K562 (cell line): ENCODE results near the gene APOBEC3A. TPM values are rescaled to one million over a fixed set of nuclear protein-coding genes. Genes with fewer than 3 reads are reported as not detected.

Experiments
- ARHGAP35 ChIP-seq: fragments of 450-650 bp; IDR thresholded peaks from 2 replicates; pipeline ENCODE4 v1.6.1; 2018; ENCODE audit not compliant: partially characterized antibody
- DACH1 ChIP-seq: fragments of 450-650 bp; IDR thresholded peaks from 2 replicates; pipeline ENCODE4 v1.6.1; 2018; ENCODE audit not compliant: partially characterized antibody
- FOXJ2 ChIP-seq: fragments of 200-800 bp; sonication (Bioruptor generic); IDR thresholded peaks from 2 replicates; pipeline ENCODE4 v1.6.1; 2016; ENCODE audit warnings: missing genetic modification characterization, missing compliant biosample characterization
- FOXK2 ChIP-seq, 2 experiments: fragments of 450-650 bp; IDR thresholded peaks in 1 of 2; conservative IDR thresholded peaks in 1 of 2; 2 replicates each; pipeline ENCODE4 v1.6.1; 2016; ENCODE audit warnings: low read depth in 2 of 2, mild to moderate bottlenecking in 1 of 2
- FOXO4 ChIP-seq: fragments of 450-650 bp; formaldehyde crosslinking; IDR thresholded peaks from 2 replicates; pipeline ENCODE4 v1.4.0; 2020; ENCODE audit warnings: mild to moderate bottlenecking, moderate library complexity
- NELFE ChIP-seq: IDR thresholded peaks from 2 replicates; pipeline ENCODE4 v1.6.1; 2011; ENCODE audit warnings: mild to moderate bottlenecking; ENCODE audit not compliant: insufficient read depth, insufficient read length
- NR4A1 ChIP-seq, 2 experiments: fragments of 250-450 bp in 1 of 2; fragments of 450-650 bp in 1 of 2; sonication (Bioruptor Pico) in 1 of 2; IDR thresholded peaks; 2 replicates each; pipeline versions ENCODE4 v1.4.0 to v1.6.1; 2016 to 2020; ENCODE audit warnings: mild to moderate bottlenecking in 2 of 2, missing compliant biosample characterization in 1 of 2, missing genetic modification characterization in 1 of 2, moderate library complexity in 1 of 2
- POU5F1 ChIP-seq: fragments of 150-350 bp; IDR thresholded peaks from 2 replicates; pipeline ENCODE4 v1.6.1; 2014; ENCODE audit warnings: borderline replicate concordance, low read length, low read depth, mild to moderate bottlenecking; ENCODE audit not compliant: partially characterized antibody
- TAL1 ChIP-seq: fragments of 450-650 bp; IDR thresholded peaks from 2 replicates; pipeline ENCODE4 v1.6.1; 2016; ENCODE audit warnings: mild to moderate bottlenecking
- TEAD4 ChIP-seq, 2 experiments: sonication (generic) in 1 of 2; formaldehyde crosslinking in 1 of 2; IDR thresholded peaks; 2 replicates each; pipeline versions ENCODE4 v1.6.1 to v1.8.0; 2012 to 2022; ENCODE audit warnings: borderline replicate concordance in 1 of 2, inconsistent platforms in 1 of 2, low read length in 1 of 2, mild to moderate bottlenecking in 1 of 2, missing genetic modification reagents in 1 of 2
- ZBTB43 ChIP-seq: sonication (generic); formaldehyde crosslinking; IDR thresholded peaks from 2 replicates; pipeline ENCODE4 v1.8.0; 2023; ENCODE audit warnings: mild to moderate bottlenecking, missing genetic modification reagents
- ZBTB7A ChIP-seq: IDR thresholded peaks from 2 replicates; pipeline ENCODE4 v1.6.1; 2011; ENCODE audit warnings: low read depth, mild to moderate bottlenecking, low read length, moderate library complexity, borderline replicate concordance; ENCODE audit not compliant: control insufficient read depth
- ZFP1 ChIP-seq: fragments of 450-650 bp; formaldehyde crosslinking; IDR thresholded peaks from 2 replicates; pipeline ENCODE4 v1.4.0; 2020; ENCODE audit warnings: mild to moderate bottlenecking, mixed read lengths
- ZNF518B ChIP-seq: fragments of 250-450 bp; sonication (Bioruptor Pico); IDR thresholded peaks from 2 replicates; pipeline ENCODE4 v1.5.0; 2021; ENCODE audit warnings: mild to moderate bottlenecking, moderate library complexity
- polyA plus RNA-seq, 8 experiments: library from polyadenylated mRNA; depleted of rRNA in 4 of 8; stranded (reverse) in 5 of 8; unstranded in 3 of 8; fragments of >200 nt; fragmentation: Nextera tagmentation in 2 of 8; fragmentation: Illumina TruSeq in 1 of 8; extraction: Ambion mirVana in 2 of 8; extraction: Trizol in 1 of 8; gene quantifications; 2 replicates each; pipeline versions ENCODE4 v1.2.1 to v1.2.3, GENCODE V29; 2011 to 2014; ENCODE audit warnings: inconsistent platforms in 1 of 8, missing spikeins in 1 of 8
- total RNA-seq, 7 experiments: library from RNA; depleted of rRNA in 6 of 7; stranded (reverse); fragments of >200 nt in 6 of 7; fragmentation: Illumina TruSeq in 2 of 7; extraction: Trizol in 2 of 7; gene quantifications; 2 replicates each; pipeline versions ENCODE4 v1.2.1 to v1.2.3, GENCODE V29; 2011 to 2021; ENCODE audit warnings: low replicate concordance in 1 of 7
- TF ChIP-seq, protein P1 (sequence below): IDR thresholded peaks from 2 replicates; pipeline ENCODE4 v1.6.1; 2011; ENCODE audit warnings: borderline replicate concordance, low read depth, mild to moderate bottlenecking, moderate library complexity, low read length; ENCODE audit not compliant: insufficient read depth, poor library complexity, severe bottlenecking
- TF ChIP-seq, protein P2 (sequence below), 3 experiments: IDR thresholded peaks in 2 of 3; conservative IDR thresholded peaks in 1 of 3; 2 replicates each; pipeline ENCODE4 v1.5.1; 2011 to 2012; ENCODE audit warnings: low read length in 3 of 3, mild to moderate bottlenecking in 3 of 3, control low read depth in 2 of 3, improper control_type of control experiment in 1 of 3, inconsistent platforms in 1 of 3, low read depth in 1 of 3, mixed read lengths in 1 of 3, moderate library complexity in 1 of 3; ENCODE audit not compliant: insufficient read depth in 2 of 3

APOBEC3A gene
- total and polyA plus RNA-seq, 9 of the 15 experiments (the other 6 are each of a cell fraction or from before 2014, with no cell fraction given), result 0.04 TPM; not detected in 8

DNA sequence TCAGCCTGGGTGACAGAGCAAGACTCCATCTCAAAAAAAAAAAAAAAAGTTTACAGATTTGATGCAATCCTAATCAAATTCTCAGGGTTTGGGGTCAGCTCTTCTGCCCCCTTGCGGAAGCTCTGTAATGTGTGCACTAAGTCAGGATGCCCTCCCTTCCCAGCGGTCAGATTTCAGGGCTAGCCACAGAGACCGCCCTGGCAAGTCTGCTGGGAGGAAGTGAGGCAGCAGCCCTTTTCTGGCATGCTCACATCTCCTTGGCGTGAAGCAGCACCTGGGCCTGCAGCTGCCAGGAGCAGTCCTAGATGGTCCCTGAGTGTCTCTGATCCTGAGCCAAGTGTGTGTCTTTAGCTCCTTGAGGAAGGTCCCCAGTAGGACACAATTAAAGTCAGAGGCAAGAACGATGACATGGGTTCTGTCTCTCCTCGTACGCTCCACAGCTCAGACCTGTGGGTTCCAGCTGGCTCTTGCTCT lies 45.8 kb downstream of the APOBEC3A start (continued):
- TF ChIP-seq, protein P1, sequence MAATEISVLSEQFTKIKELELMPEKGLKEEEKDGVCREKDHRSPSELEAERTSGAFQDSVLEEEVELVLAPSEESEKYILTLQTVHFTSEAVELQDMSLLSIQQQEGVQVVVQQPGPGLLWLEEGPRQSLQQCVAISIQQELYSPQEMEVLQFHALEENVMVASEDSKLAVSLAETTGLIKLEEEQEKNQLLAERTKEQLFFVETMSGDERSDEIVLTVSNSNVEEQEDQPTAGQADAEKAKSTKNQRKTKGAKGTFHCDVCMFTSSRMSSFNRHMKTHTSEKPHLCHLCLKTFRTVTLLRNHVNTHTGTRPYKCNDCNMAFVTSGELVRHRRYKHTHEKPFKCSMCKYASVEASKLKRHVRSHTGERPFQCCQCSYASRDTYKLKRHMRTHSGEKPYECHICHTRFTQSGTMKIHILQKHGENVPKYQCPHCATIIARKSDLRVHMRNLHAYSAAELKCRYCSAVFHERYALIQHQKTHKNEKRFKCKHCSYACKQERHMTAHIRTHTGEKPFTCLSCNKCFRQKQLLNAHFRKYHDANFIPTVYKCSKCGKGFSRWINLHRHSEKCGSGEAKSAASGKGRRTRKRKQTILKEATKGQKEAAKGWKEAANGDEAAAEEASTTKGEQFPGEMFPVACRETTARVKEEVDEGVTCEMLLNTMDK, result peak; percentile 31
- no peak for TF ChIP-seq FOXO4
- no peak for TF ChIP-seq NELFE
- no peak for TF ChIP-seq ZBTB43
- no peak for TF ChIP-seq ZNF518B
- no peak for TF ChIP-seq FOXJ2
- TF ChIP-seq, protein P2, sequence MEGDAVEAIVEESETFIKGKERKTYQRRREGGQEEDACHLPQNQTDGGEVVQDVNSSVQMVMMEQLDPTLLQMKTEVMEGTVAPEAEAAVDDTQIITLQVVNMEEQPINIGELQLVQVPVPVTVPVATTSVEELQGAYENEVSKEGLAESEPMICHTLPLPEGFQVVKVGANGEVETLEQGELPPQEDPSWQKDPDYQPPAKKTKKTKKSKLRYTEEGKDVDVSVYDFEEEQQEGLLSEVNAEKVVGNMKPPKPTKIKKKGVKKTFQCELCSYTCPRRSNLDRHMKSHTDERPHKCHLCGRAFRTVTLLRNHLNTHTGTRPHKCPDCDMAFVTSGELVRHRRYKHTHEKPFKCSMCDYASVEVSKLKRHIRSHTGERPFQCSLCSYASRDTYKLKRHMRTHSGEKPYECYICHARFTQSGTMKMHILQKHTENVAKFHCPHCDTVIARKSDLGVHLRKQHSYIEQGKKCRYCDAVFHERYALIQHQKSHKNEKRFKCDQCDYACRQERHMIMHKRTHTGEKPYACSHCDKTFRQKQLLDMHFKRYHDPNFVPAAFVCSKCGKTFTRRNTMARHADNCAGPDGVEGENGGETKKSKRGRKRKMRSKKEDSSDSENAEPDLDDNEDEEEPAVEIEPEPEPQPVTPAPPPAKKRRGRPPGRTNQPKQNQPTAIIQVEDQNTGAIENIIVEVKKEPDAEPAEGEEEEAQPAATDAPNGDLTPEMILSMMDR (IDR thresholded peaks at IDR 0.05 in 2 of 3, conservative IDR thresholded peaks at IDR 0.05 in 1 of 3; ENCODE audit: insufficient read depth in 2 of 3, low read depth in 1 of 3, low read length in 3 of 3), result peak; percentile 67 to 74 (median 70)
- no peak for TF ChIP-seq ZBTB7A
- TF ChIP-seq FOXK2 (conservative IDR thresholded peaks at IDR 0.05 in 1 of 2, IDR thresholded peaks at IDR 0.05 in 1 of 2; ENCODE audit: low read depth in 2 of 2), result no peak
- no peak for TF ChIP-seq TEAD4 (IDR thresholded peaks at IDR 0.05; ENCODE audit: low read length)
- TF ChIP-seq TEAD4 (CRISPR knock-in tag; IDR thresholded peaks at IDR 0.05; ENCODE audit: borderline replicate concordance), result no peak
- no peak for TF ChIP-seq ARHGAP35
- TF ChIP-seq ZFP1 (CRISPR knock-in tag), result no peak
- TF ChIP-seq DACH1, result no peak
- no peak for TF ChIP-seq POU5F1
- TF ChIP-seq NR4A1 (CRISPR knock-in tag; IDR thresholded peaks at IDR 0.05), result no peak
- TF ChIP-seq NR4A1 (tag; IDR thresholded peaks at IDR 0.05), result no peak
- TF ChIP-seq TAL1, result no peak
